ENCODE results near the gene PSKH1.
"Not testable (repeated sequence)": the region's sequence is repeated elsewhere in the genome, so short reads cannot be mapped to it uniquely, and the experiment has no call there.

The PSKH1 gene

DNA sequence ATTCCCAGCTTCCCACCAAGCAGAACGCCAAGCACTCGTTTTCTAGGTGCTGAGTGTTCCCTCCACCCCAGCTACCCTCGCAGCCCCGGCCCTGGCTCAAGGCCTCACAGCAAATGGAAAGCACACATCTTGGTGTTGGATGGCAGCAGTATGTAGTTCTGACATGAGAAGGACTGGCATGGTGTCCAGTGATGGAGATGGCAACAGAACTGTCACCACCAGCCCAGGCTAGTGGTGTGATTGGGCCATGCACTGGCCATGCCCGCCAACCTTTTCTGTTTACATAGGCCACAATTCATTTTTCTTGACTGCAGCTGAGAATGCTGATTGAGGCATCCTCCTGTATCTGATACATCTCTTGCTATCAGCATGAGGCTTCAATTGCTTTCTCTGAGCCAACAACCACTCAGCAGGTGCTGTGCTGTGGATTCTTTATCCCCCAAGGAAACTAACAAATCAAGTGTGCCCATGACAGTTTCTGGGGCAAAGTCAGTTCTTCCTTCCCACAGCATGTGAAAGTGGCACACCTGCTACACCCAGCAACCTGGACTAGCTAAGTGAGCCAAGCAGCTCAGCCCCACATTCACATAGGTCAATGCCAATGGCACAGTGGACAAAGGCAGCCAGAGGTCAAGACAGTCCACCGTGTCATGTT lies 71.5 kb downstream of the PSKH1 start:
- no peak for DNase-seq

DNA sequence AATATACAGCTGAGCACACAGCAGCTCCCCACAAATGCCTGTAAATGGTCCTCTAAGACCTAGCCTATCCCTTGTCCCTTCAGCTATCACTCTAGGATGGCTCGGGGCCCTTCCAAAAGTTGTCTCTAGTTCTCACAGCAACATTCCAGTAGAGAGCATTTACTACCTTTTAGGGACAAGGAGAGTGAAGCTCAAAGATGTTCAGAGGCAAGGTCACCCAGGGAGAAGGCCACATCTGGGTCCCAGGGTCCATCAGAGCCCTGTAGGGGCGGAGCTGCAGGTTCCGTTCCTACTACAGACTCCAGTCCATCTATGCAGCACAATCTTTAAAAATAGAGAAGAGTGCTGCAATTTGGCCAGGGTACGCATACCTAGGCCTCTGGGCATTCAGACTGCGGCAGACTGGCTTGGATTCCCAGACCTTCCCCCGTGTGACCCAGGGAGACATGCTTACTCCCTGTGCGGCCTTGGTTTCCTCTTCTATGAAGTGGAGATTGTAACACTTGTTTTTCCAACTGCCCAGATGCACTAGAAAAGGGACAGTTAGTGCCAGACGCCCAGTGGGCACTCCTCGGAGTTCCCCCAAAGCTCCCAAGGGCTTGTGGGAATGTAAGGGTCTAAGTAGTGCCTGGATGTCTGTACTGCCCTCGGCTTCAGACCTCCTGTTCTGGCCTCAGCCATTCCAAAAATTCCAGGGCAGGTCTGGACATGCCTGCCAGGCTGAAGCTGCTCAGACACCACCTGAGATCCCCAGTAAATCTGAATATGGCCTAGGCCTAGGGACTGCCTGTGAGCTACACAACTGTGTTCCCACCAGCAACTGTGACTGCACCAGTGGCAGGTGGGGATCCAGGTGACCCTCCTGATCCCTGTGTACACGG lies 72.9 kb downstream of the PSKH1 start:
- DNase-seq = no peak

DNA sequence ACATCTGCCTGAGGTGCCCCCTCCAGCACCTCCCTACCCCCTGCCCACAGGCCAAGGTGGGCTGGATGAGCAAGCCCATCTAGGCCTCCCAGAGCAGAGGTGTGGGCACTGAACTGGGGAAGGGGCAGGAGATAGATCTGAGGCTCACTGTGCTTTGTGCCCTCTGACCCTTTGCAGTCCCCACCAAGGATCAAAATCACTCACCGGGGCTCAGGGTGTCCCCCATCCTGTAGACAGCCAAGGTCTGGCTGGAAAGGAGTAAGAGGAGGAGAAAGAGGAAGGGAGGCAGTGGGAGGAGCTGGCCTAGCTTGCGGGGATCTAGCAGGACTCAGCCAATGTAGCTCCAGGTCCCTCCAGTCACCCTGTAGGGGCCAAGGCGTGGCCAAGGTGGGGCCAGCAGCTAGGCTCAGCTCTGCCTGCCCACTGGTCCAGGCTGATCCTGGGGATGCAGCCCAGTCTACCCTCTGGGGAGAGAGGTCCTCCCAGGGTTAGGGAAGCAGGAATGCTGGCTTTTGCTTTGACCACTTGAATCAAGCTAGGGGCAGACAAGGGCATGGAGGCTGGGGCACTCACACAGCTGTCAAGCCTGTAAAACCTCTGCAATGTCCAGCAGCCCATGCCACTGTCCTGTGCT lies 73.6 kb downstream of the PSKH1 start:
- DNase-seq = no peak

DNA sequence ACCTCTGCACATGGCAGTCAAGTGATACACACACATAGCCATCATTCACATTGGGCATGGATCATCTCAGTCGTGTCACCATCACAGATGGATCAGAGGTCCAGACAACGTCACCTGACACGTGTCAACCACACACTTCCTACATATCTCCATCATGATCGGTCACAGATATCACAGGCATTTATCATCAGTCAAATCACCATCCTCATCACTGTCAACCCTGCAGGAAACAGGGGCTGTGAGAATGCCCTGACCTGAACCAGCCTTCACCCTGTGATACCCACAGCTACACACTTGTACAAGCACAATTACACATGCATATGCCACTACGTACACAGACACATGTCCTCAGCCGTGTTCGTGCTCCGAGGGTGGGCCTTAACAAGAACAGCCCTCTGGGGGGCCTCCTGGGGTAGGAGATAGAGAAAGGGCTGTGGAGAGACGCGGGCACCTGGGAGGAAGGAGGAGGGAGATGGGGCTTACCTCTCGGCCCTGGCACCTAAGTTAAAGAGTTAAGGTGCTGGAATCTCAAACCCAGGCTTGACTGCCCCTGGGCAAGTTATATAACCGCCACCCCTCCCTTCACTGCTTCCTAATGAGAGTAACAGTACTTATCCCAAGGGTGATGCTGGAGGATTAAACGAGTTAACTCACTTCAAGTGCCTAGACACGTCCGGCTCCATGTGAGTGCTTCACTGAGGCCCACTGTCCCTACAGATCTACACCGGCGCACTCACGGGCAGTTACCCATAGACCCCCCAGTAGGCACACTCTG lies 74.3 kb downstream of the PSKH1 start:
- DNase-seq = no peak

DNA sequence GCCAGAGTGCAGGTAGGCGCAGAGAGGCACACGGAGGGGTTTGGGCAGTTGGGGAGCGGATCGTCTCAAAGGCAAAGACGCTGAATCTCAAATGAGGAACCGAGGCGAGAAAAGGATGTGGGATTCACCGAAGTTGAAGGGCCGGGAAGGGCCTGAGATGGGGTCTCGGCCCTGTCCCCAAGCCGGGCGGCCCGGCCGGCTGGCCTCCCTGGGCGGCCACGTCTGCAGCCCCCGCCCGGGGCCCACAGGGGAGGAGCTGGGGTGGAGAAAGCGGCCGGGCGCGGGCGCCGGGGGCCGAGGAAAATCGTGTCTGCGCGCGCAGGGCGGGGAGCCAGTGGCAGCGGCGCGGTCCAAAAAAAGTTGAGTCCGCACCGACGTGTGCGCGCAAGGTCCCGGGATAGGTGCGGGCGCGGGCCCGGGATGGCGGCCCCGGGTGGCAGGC lies 74.9 kb downstream of the PSKH1 start:
- DNase-seq = no peak

DNA sequence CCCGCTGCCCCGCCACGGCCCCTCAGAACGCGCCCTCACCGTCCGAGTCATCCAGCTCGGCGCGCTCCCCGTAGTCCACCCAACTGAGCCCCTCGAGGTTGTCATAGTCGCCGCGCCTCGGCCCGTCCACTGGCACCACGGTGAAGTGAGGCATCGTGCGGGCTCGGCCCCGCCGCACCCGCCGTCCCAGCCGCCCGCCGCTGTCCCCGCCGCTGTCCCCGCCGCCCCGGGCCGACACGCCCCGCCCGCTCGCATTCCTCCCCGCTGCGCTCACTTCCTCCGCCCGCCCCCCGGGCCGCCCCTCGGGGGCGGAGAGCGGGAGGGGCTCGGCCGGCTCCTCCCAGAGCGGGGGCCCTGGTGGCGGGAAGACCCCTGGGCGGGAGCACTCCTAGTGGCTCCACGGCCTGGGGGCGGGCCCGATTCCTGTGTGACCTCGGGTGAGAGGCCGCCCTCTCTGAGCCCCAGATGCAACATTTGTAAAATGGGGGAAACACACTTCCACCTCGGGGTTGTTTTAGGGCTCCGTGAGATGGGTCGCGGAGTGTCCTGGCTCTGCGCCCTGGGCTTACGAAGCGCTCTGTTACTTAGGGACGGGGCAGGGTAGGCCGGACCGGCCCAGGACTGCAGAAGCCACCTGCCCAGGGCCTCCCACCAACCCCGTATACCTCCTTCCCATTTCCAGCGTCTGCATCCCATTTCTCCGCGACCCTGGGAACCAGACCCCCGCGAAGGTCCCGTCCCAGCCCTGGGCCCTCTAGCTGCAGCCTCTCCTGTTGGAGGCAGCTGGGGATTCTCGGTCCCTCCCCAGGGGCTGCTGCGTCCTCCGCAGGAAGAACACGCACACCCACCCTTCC lies 75.6 kb downstream of the PSKH1 start, which contains the start of gene SLC12A4:
Gene SLC12A4 (minus strand): TSS at position 238 of the 854 bp plus-strand sequence. CDS start 84 bp downstream, at position 154.
- DNase-seq = no peak

DNA sequence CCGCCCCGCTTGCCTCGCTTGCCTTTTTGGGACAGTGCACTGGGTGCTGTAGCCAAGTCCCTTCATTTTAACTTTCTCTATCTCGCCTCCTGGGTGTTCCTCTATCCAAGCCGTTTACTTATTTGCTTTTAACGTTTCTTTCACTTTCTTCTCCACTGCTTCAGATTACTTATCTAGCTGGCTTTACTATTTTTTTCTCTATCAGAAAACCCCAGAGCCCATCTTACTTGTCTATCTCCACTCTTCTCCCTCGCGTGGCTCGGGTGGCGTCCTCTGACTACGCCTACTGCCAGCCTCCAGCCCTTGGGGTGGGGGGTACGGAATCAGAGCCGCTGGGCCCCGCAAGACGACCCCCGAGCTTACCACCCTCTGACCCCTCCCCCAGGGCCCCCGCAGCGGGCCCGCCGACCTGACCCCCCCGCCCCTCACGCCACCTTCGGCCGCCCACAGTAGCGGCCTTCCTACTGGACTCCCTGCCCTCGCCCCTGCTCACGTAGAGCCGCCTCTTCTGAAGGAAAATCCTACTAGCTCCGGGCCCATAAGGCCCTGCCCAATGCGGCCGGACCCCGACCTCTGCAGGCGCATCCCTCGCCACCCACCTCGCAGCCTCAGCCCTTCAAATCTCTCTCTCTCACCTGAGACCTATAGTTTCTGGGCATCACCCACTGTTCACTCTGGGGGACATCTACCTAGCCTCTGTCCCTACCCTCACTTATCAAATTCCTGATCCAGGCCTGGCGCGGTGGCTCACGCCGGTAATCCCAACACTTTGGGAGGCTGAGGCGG lies 76.4 kb downstream of the PSKH1 start:
- DNase-seq = no peak

DNA sequence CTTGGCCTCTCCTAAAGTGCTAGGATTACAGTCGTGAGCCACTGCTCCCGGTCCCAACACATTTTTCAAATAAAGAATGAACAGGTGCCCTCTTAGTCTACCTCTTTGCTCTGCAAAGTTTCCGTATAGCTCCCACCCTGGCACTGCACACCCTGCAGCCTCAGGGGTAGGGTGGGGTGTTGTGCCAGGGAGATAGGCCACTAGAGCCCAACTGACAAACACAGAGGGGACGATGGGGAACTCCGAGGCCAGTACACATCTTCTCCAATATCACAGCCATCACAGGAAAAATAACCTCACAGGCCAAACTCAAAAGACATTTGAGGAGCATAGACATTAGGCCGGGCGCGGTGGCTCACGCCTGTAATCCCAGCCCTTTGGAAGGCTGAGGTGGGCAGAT lies 78.1 kb downstream of the PSKH1 start:
- no peak for DNase-seq

DNA sequence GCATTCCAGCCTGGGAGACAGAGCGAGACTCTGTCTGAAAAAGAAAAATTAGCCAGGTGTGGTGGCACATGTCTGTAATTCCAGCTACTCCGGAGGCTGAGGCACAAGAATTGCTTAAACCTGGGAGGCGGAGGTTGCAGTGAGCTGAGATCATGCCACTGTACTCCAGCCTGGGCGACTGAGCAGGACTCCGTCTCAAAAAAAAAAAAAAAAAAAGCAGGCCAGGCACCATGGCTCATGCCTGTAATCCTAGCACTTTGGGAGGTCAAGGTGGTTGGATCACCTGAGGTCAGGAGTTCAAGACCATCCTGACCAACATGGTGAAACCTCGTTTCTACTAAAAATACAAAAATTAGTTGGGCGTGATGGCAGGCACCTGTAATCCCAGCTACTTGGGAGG lies 79.2 kb downstream of the PSKH1 start:
- DNase-seq = not testable (repeated sequence)

DNA sequence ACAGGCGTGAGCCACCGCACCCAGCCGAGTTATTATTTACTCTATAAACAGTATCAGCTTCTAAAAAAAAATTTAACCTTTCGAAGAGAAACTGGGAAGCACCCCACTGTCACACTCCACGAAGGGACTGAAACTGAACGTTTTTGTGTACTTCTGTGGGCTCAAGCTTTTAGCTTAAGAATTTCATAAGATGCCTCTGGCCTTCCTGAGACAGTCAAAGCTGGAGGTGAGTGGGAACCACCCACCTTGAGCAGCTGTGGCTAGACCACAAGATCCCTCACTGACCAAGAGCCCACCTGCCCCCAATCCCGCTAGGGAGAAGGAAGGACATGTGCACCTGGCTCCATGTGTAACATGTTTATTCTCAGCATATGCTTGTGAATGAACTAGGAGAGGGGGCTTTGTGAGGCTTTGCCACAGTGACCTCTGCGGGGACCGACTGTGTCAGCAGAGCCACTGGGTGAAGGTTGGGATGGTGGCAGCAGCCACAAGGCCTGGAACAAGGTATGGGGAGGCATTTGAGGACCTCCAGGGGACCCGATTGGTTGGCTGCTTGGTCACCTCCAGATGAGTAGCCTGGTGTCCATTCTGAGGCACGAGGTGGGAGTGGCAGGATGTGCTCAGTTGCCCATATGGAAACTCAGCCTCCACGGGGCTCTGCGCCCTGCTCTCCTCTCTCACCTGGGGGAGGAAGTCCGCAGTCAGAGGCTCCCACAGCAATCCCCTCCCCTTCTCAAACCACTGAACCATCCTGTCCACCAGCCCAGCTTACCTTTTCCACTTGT lies 82.5 kb downstream of the PSKH1 start:
- DNase-seq = no peak

DNA sequence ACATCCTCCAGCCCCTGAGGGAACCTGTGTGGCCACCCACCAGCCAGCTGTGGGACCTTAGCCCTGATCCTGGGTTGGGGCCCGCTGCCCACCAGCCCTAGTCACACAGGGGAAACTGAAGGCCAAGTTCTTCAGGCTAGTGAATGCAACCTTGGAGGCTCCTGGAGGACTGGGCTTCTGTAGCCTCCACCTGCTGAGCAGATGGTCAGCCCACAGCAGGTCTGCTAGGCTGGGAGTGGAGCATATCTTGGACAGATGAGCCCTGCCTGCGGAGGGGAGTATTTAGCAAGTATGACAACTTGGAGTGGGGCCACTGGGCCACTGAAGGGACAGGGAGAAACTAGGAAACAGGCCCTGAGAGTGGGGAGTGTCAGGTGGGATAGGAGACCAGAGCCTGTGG lies 83.2 kb downstream of the PSKH1 start:
- DNase-seq = no peak

DNA sequence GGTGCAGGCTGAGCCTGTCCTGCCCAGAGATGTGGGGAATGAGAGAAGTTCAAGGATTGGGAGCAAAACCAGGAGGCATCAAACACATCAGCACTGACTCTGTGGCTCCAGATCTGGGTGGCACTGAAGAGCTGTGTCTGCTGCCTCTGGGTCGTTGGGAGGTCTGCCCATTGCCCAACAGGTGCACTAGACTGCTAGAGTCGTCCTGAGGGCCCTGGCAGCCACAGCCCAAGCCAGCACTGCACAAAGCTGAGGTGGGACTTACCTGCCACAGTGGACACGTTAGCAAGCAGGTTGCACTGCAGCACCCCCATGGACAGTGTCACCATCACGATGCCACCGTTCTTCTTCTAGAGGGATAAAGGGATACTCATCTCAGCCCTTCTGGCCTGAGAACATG lies 84.0 kb downstream of the PSKH1 start:
- DNase-seq = no peak

DNA sequence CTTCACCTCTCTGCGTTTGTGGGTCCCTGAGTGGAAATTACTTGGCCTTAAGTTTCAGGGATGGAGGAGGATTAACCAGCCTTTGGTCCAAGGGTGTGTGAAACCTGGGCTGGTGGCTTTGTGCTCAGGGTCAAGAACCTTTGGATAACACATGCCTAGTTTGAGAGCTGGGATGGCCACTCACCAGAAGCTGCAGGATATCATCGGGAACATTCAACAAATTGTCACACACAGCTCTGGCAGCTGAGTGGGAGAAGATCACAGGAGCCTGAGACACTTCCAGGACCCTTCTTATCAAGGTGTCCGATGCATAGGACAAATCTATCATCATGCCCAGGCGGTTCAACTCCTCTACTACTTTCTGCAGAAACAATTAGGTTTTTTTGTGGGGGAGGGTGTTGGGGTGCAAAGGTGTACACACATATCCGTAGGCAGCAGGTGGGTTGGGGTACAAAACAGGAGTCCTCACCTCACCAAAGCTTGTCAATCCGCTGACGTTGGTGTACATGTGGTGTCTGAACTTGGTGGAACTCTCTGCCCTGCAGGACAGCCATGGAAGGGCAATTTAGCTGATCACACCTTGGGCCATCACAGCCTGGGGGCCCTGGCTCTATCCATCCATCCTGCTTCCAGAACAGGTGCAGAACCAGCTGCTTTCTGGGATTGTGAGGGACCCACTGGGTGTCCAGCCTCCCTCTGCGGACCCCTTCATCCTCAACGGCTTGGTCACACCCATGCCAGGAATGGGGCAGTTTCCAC lies 84.6 kb downstream of the PSKH1 start:
- no peak for DNase-seq

Measured in NCI-H187 (cell line).